GM12891 (cell line): Measurements from ENCODE around the gene HMGA1.

Experiments
- POLR2A ChIP-seq: IDR thresholded peaks from 2 replicates; pipeline ENCODE4 v1.6.1; 2011; ENCODE audit warnings: low read depth, low read length, control low read depth
- POLR2AphosphoS5 ChIP-seq: IDR thresholded peaks from 2 replicates; pipeline ENCODE4 v1.6.1; 2011; ENCODE audit warnings: low read depth, low read length, control low read depth

DNA sequence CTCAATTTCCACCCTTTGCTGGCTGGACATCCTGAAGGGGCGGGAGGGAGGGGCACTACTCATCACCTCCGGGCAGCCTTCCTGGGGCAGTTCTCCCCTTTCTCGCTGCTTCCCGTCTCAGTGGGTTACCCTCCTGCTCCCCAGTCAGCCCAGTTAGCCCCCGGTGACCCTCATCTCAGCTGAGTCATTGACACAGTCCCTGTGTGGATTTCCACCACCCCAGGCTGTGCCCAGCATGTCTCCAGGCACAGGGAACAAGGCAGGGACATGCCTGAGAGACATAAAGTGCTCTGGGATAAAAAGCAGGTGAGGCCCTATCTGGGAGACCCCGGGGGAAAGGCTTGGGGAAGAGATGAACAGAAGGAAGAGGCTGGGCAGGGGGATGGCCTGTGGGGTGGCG is 29.9 kb upstream of the HMGA1 start:
- TF ChIP-seq POLR2A, result no peak
- no peak for TF ChIP-seq POLR2AphosphoS5
